Muscle layer of colon (tissue), 2 donors: ENCODE measurements around the gene OPCML.

Experiments used
- H3K27ac ChIP-seq: one replicate; pipeline ENCODE4 v1.7.0; 2013; ENCODE audit warnings: low read depth, mild to moderate bottlenecking, low read length, moderate library complexity
- H3K27me3 ChIP-seq, 2 donors: one replicate each; pipeline ENCODE4 v1.7.0; 2013; ENCODE audit warnings: low read length in 2 of 2, mild to moderate bottlenecking in 2 of 2; ENCODE audit not compliant: insufficient read depth in 2 of 2, control insufficient read depth in 1 of 2
- H3K36me3 ChIP-seq: one replicate; pipeline ENCODE4 v1.7.0; 2013; ENCODE audit warnings: mild to moderate bottlenecking, low read length; ENCODE audit not compliant: insufficient read depth
- H3K4me1 ChIP-seq: one replicate; pipeline ENCODE4 v1.7.0; 2013; ENCODE audit warnings: mild to moderate bottlenecking, low read length; ENCODE audit not compliant: insufficient read depth
- H3K4me3 ChIP-seq, 2 donors: one replicate each; pipeline ENCODE4 v1.7.0; 2013; ENCODE audit warnings: low read length in 2 of 2, low read depth in 1 of 2, mild to moderate bottlenecking in 1 of 2, moderate library complexity in 1 of 2
- H3K9ac ChIP-seq: one replicate; pipeline ENCODE4 v1.7.0; 2013; ENCODE audit warnings: low read length
- H3K9me3 ChIP-seq: one replicate; pipeline ENCODE4 v1.7.0; 2013; ENCODE audit warnings: mild to moderate bottlenecking, low read length
- donor health status: abdominal sarcoma.
- donor health status: Adenocarcinoma of cecum.

Gene OPCML

DNA sequence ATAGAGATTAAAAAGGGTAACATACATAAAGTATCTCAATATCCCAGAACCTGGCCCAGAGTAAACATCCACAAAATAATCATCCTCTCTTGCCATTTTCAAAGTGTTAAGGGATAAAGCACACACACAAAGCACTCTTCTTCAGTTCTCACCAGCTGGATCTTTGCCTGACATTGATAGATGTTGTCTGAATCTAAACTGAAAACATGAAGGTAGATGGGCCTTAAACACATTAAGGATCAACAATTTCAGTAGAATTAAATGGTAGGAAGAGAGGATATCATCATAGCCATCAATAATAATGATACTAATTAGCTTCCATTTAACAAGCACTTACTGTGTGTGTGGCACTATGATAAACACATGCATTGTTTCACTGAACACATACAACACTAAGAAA, 261.1 kb downstream of the OPCML start:
- Histone ChIP-seq H3K36me3 (no peaks in the 10 kb centered on the region), H3K27ac (no peak overlapping the region), H3K4me3 (no peak overlapping the region), H3K27me3 (no peaks in the 10 kb centered on the region), H3K9me3 (no peaks in the 10 kb centered on the region), H3K4me1 (no peaks in the 10 kb centered on the region), H3K9ac (no peak overlapping the region)

- Histone ChIP-seq H3K9ac (no peak overlapping the region), H3K36me3 (no peaks in the 10 kb centered on the region), H3K4me3 (no peak overlapping the region), H3K27ac (no peak overlapping the region), H3K4me1 (no peaks in the 10 kb centered on the region), H3K9me3 (no peaks in the 10 kb centered on the region), H3K27me3 (no peaks in the 10 kb centered on the region)
These were observed 263.0 kb downstream of the OPCML start for GRCh38 chr11:133269267-133269666.

DNA sequence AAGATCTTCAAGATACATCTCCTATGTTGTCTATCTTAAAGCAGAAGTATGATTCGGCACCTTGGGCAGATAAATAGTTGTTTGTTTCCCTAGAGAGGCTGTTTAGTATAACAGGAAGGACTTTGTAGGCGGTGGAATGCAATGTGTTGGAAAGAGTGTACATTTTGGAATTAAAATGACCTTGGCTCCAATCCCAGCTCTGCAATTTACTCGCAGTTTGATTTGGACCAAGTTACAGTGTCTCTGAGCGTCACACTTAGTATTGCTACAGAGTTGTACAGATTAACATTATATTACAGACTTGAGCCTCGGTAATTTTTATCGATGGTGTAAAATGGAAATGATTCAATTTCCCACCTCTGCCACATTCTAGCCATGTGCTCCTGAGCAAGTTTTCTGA, 265.3 kb downstream of the OPCML start:
- Histone ChIP-seq H3K27me3 (no peaks in the 10 kb centered on the region), H3K4me1 (no peaks in the 10 kb centered on the region), H3K9ac (no peak overlapping the region), H3K9me3 (no peaks in the 10 kb centered on the region), H3K36me3 (no peaks in the 10 kb centered on the region), H3K27ac (no peak overlapping the region), H3K4me3 (no peak overlapping the region)

DNA sequence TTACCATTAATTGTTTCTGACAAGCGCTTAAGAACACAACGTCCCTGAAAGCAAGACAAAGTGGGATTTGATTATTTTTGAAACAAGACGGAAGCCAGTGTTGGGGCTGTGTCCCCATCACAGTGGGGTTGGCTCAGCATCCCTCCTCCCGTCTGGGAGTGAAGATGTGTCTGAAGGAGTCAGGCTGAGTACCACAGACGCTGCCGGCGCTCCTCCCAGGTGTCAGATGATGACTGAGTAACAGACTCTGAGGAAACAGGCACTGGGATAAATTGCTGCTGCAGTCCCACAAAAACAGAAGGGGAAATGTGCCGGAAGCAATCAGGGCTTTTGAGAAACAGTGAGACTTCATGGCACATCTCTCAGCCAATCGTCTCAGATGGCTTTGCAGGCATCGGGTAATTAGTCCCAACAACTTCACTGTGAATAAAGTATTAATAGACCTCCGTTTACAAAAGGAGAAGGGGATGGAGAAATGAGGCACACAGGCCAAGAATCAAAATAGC, 266.7 kb downstream of the OPCML start:
- Histone ChIP-seq H3K9me3 (no peaks in the 10 kb centered on the region), H3K27ac (no peak overlapping the region), H3K4me1 (no peaks in the 10 kb centered on the region), H3K27me3 (no peaks in the 10 kb centered on the region), H3K4me3 (no peak overlapping the region), H3K9ac (no peak overlapping the region), H3K36me3 (no peaks in the 10 kb centered on the region)

GRCh38 chr11:133263332-133263731, 269.0 kb downstream of the OPCML start:
- Histone ChIP-seq H3K4me3 (no peak overlapping the region), H3K4me1 (no peaks in the 10 kb centered on the region), H3K27ac (no peak overlapping the region), H3K27me3 (no peaks in the 10 kb centered on the region), H3K9me3 (no peaks in the 10 kb centered on the region), H3K9ac (no peak overlapping the region), H3K36me3 (no peaks in the 10 kb centered on the region)

- Histone ChIP-seq H3K9ac (no peak overlapping the region), H3K4me3 (no peak overlapping the region), H3K4me1 (no peaks in the 10 kb centered on the region), H3K36me3 (no peaks in the 10 kb centered on the region), H3K27ac (no peak overlapping the region), H3K27me3 (no peaks in the 10 kb centered on the region), H3K9me3 (no peaks in the 10 kb centered on the region)
These were observed 273.6 kb downstream of the OPCML start for GRCh38 chr11:133258751-133259150.

DNA sequence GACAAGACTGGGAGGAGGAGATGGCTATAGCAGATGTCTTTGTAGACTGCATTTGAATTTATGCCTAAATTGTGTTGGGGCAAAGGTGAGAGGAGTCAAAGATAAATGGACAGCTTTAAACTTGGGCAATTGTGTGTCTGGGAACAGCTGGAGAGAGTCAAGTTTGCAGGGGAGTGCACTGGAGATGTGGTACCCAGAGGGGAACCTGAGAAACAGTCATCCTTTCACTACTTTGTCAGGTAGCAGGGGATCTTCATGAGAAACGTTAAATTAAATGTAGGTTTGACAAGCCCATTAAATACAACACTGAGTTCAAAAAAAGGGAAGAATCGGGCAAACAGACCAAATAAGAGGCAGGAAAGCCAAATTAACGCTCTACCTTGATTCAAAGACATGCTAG, 277.7 kb downstream of the OPCML start:
- H3K9ac ChIP-seq = no peak overlapping the region
- H3K27me3 ChIP-seq = no peaks in the 10 kb centered on the region
- no peak overlapping the region for H3K27ac ChIP-seq
- H3K9me3 ChIP-seq = no peaks in the 10 kb centered on the region
- H3K4me3 ChIP-seq = no peak overlapping the region
- no peaks in the 10 kb centered on the region for H3K36me3 ChIP-seq
- no peaks in the 10 kb centered on the region for H3K4me1 ChIP-seq

DNA sequence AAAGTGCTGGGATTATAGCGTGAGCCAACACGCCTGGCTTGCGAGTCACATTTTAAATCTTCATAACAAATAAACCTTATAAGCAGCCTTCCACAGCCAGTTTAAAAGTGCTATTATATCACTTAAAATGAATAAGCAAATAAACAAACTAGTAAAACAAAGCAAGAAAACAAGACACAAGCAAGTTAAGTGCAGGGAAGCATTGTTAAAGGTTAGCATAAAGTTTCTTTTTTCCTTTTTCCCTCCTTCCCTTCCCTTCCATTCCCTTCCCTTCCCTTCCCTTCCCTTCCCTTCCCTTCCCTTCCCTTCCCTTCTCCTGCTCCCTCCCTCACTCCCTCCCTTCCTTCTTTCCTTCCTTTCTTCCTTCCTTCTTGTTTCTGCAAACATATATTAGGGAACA, 278.7 kb downstream of the OPCML start:
- Histone ChIP-seq H3K9ac (no peak overlapping the region), H3K27me3 (no peaks in the 10 kb centered on the region), H3K4me1 (no peaks in the 10 kb centered on the region), H3K36me3 (no peaks in the 10 kb centered on the region), H3K4me3 (no peak overlapping the region), H3K9me3 (no peaks in the 10 kb centered on the region), H3K27ac (no peak overlapping the region)

- no peak overlapping the region for H3K4me3 ChIP-seq
- no peaks in the 10 kb centered on the region for H3K27me3 ChIP-seq
- no peaks in the 10 kb centered on the region for H3K4me1 ChIP-seq
- H3K9me3 ChIP-seq = no peaks in the 10 kb centered on the region
- H3K27ac ChIP-seq = no peak overlapping the region
- no peaks in the 10 kb centered on the region for H3K36me3 ChIP-seq
- H3K9ac ChIP-seq = no peak overlapping the region
These were observed 280.5 kb downstream of the OPCML start for GRCh38 chr11:133251841-133252240.

GRCh38 chr11:133249530-133249929, 282.8 kb downstream of the OPCML start:
- Histone ChIP-seq H3K4me1 (no peaks in the 10 kb centered on the region), H3K36me3 (no peaks in the 10 kb centered on the region), H3K4me3 (no peak overlapping the region), H3K9me3 (no peaks in the 10 kb centered on the region), H3K27ac (no peak overlapping the region), H3K27me3 (no peaks in the 10 kb centered on the region), H3K9ac (no peak overlapping the region)

GRCh38 chr11:133249065-133249464, 283.2 kb downstream of the OPCML start:
- Histone ChIP-seq H3K9ac (no peak overlapping the region), H3K4me3 (no peak overlapping the region), H3K27ac (no peak overlapping the region), H3K9me3 (no peaks in the 10 kb centered on the region), H3K27me3 (no peaks in the 10 kb centered on the region), H3K4me1 (no peaks in the 10 kb centered on the region), H3K36me3 (no peaks in the 10 kb centered on the region)

DNA sequence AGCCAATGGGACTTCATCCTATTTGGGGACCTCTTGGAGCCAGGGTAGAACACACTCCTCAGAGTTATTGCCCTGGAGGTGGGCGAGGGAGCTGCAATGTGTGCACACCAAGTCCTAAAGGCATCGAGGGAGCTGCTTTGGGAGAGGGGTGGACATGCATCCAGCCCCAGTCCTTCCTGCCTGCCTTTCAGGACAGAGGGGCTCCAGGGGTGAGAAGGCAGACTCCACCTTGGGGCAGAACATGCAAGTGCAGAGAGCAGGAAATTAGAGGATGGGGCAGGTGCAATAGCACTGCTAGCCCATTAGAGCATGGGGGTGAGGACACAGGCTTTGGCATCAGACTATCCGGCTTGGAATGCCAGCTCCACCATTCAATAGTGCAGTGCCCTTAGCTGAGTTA, 288.5 kb downstream of the OPCML start:
- no peak overlapping the region for H3K27ac ChIP-seq
- H3K4me3 ChIP-seq = no peak overlapping the region
- no peak overlapping the region for H3K9ac ChIP-seq
- H3K36me3 ChIP-seq = no peaks in the 10 kb centered on the region
- H3K27me3 ChIP-seq = no peaks in the 10 kb centered on the region
- no peaks in the 10 kb centered on the region for H3K4me1 ChIP-seq
- no peaks in the 10 kb centered on the region for H3K9me3 ChIP-seq
